ENCODE results near the gene ACOXL.

The ACOXL gene

DNA sequence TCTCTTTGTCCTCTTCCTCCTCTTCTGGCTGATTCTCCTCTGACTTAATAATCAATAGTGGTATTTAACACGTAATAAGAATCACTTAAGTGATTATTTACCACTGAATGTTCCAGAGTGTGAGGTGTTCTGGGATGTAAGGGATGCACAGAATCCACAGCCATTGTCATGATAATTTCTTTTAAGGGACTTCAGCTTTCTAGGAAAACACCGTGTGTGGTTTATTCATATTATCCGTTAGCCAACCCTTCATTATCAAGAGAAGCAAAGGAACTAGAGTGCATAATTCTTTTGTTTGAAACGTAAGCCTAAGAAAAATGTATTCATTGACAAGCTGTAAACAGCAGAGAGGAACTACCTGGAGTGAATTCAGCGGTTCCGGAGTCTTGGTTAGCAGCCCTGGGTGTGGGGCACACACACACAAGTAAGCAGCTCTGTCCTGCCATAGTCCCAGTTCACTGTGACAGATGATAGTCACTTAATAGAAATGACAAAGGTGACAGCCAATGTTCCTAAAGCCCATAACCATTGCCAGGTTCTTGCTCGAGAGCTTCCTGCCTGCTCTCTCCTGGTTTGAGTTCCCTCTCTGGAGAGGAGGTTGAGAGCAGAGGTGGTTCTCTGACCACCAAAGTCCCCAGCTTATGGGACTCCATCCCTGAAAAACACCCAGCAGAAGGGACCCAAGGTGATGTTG, 101.9 kb downstream of the ACOXL start:
- DNase-seq (ENCODE audit: low spot score): no peak

DNA sequence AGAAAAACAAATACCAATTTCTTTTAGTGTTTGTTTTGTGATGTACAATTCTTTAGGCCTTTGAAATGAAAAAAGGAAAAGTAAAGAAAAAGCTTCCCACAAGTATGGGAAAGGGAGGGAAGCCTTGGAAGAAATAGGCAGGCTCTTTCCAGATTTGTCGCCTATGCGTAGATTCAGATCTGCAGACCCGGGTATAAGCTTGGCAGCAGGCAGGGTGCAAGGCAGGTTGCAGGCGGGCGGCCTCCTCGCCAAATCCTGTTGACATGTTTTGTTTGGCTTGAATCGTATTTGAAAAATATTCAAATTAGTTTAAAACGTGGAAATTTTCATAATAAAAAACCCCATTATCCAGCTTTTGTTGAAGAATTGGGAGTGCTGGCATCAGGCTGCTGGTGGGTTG, 104.3 kb downstream of the ACOXL start:
- TF ChIP-seq, protein P1, sequence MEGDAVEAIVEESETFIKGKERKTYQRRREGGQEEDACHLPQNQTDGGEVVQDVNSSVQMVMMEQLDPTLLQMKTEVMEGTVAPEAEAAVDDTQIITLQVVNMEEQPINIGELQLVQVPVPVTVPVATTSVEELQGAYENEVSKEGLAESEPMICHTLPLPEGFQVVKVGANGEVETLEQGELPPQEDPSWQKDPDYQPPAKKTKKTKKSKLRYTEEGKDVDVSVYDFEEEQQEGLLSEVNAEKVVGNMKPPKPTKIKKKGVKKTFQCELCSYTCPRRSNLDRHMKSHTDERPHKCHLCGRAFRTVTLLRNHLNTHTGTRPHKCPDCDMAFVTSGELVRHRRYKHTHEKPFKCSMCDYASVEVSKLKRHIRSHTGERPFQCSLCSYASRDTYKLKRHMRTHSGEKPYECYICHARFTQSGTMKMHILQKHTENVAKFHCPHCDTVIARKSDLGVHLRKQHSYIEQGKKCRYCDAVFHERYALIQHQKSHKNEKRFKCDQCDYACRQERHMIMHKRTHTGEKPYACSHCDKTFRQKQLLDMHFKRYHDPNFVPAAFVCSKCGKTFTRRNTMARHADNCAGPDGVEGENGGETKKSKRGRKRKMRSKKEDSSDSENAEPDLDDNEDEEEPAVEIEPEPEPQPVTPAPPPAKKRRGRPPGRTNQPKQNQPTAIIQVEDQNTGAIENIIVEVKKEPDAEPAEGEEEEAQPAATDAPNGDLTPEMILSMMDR (IDR thresholded peaks at IDR 0.05; ENCODE audit: extremely low read depth, missing control alignments): no peak
- no peak for DNase-seq (ENCODE audit: low spot score)

More for the DNA sequence above, 101.9 kb downstream of the ACOXL start:
- TF ChIP-seq, protein P1 (IDR thresholded peaks at IDR 0.05; ENCODE audit: extremely low read depth, missing control alignments): no peak

DNA sequence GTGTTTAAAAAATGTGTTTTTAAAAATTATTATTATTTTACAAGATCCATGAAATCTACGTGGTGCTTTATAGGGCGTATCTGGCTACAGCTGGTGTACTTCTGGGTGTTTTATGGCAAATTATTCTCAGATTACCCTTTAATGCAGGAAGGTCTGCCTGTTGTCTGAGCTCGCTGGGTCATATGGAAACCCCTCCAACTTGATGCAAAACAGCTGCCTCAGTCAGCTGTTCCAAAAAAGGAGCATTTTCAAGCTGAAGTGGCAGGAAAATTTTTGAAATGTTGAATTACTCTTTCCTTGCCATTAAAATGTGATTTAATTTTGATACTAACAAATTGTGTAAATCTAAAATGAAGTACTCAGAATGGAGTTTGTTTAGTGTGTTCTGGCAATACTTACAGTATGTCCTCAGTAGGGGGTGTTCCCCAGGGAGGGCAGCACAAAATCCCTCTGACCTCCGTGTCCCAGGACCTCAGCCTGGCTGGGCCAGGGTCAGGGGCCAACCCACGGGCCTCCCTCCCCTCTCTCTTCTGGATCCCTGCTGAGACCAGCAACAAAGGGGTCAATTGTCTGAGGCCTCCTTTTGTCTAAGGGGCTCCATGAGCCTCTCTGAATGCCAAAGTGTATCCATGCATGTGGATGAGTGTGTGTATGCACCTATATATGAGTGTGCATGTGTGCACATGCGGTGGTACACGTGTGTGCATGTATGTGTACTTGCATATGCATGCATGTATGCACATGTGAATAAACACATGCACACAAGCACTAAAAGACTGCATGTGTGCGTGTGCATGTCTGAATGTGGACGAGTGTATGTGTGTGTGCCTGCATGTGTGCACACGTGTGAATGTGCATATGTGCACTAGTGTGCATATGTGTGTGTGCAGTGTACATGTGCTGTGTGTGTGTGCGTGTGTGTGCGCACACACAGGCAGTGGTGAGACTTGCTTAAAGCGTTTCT, 105.4 kb downstream of the ACOXL start:
- TF ChIP-seq, protein P1 (IDR thresholded peaks at IDR 0.05; ENCODE audit: extremely low read depth, missing control alignments): no peak

DNA sequence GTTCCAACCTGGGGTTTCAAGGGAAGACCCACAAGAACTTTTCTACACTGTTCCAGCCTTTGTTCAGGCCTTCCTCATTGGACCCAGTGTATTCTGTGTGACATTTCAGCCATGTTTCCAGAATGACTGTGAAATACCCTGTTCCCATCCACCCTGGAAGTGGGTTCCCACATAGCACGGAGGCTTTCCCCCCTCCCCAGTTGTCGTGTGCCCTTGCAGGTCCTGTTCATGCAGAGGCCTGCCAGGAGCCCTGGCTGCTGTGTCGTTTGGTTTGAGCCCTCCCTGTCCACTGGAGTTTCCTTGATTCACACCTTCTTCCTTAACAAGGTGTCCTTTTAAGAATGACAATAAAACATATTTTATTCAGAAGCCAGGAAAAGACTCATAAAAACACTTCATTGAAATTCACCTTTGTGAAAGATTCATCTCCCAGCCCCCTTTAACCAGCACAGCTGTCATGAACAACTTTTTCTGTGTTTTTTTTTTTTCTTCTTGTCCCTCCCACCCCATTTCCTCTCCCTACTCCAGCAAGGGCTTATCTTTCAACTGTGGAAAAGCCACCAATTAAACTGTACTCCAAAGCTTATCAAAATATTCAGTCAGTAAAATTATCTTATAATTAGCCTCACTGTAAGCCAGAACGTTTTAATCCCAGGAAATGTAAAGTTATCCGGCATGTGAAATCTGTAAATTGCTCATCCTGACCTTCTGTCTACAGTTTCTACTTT, 106.4 kb downstream of the ACOXL start:
- DNase-seq (ENCODE audit: low spot score): no peak
- TF ChIP-seq, protein P1 (IDR thresholded peaks at IDR 0.05; ENCODE audit: extremely low read depth, missing control alignments): no peak

More for the DNA sequence above, 105.4 kb downstream of the ACOXL start:
- no peak for DNase-seq (ENCODE audit: low spot score)

DNA sequence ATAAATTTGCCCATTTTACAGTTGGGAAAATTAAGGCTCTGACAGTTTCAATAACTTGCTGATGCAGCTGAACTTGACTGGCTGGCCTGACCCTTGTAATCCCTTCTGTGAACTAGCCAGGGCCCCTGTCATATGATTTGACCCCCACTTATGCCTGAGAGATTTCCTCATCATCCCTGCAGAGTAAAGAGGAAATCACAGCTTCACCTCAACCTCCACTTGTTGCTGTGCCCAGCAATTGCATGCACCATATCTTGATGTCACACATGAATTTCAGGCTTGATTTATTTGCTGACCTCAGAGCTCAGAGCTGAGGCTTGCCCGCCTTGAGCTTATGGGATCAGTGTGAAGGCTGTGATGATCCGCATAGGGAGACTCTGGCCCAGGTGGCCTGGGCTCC, 108.1 kb downstream of the ACOXL start:
- TF ChIP-seq, protein P1 (IDR thresholded peaks at IDR 0.05; ENCODE audit: extremely low read depth, missing control alignments): no peak
- no peak for DNase-seq (ENCODE audit: low spot score)

DNA sequence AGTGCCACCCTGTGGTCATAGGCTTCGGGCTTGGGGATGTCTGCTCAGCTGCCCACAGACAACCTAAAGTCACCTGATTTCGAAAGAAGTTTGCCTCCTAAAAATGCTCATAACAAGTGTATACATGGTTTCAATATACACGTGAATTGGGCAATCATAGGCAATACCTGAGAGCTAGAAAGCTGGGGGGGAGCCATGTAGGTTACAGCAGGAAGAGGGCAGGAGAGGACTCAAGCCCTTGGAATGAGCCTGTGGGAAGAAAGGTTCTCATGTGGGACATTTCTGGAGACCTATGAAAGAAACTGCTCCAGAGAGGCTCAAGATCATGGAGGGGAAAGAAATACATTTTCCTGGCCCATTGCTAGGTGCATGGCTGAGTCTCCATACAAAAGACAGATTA, 109.7 kb downstream of the ACOXL start:
- TF ChIP-seq, protein P1 (IDR thresholded peaks at IDR 0.05; ENCODE audit: extremely low read depth, missing control alignments): no peak
- DNase-seq (ENCODE audit: low spot score): no peak
